Gastrocnemius medialis (tissue), 4 donors: Measurements from ENCODE around the gene TEX2. TPM values are rescaled to one million over a fixed set of nuclear protein-coding genes. Genes with fewer than 3 reads are reported as not detected.

ENCODE experiments used
- ATAC-seq, 2 donors: fragments of 150-250 bp; one replicate each; pipeline ENCODE4 v1.9.1; 2016
- DNase-seq, 2 donors: peaks; one replicate each; pipeline ENCODE4 v3.0.0-alpha.2; 2019
- H3K27ac ChIP-seq, 4 donors: fragments of 200-600 bp; sonication (generic); 1 replicate in 1 of 4; 2 replicates in 3 of 4; pipeline ENCODE4 v1.5.1; 2016 to 2018; ENCODE audit warnings: mild to moderate bottlenecking in 2 of 4, moderate library complexity in 1 of 4
- H3K27me3 ChIP-seq, 3 donors: fragments of 200-600 bp; sonication (generic) in 2 of 3; 1 replicate in 1 of 3; 2 replicates in 2 of 3; pipeline versions ENCODE4 v1.5.1 to v1.6.0; 2016 to 2019; ENCODE audit warnings: mild to moderate bottlenecking in 1 of 3, moderate library complexity in 1 of 3
- H3K36me3 ChIP-seq, 2 donors: fragments of 200-600 bp; sonication (generic) in 1 of 2; one replicate each; pipeline ENCODE4 v1.5.1; 2017 to 2018
- H3K4me1 ChIP-seq, 2 donors: fragments of 200-600 bp; sonication (generic) in 1 of 2; one replicate each; pipeline ENCODE4 v1.5.1; 2016 to 2017; ENCODE audit warnings: mild to moderate bottlenecking in 2 of 2
- H3K4me3 ChIP-seq, 4 donors: fragments of 200-600 bp; sonication (generic) in 3 of 4; 1 replicate in 1 of 4; 2 replicates in 3 of 4; pipeline ENCODE4 v1.5.1; 2016 to 2019; ENCODE audit warnings: mild to moderate bottlenecking in 2 of 4
- H3K9me3 ChIP-seq, 3 donors: fragments of 200-600 bp; sonication (generic) in 2 of 3; 1 replicate in 1 of 3; 2 replicates in 2 of 3; pipeline ENCODE4 v1.5.1; 2016 to 2019
- CTCF ChIP-seq, 5 experiments: fragments of 450-650 bp in 3 of 5; fragments of 200-600 bp in 2 of 5; sonication (generic) in 2 of 5; IDR thresholded peaks in 4 of 5; conservative IDR thresholded peaks in 1 of 5; 1 replicate in 4 of 5; 2 replicates in 1 of 5; pipeline ENCODE4 v1.5.1; 2016 to 2019; ENCODE audit warnings: antibody characterized with exemption in 5 of 5, mild to moderate bottlenecking in 3 of 5, moderate library complexity in 3 of 5
- POLR2A ChIP-seq, 2 donors: fragments of 450-650 bp; IDR thresholded peaks; one replicate each; pipeline ENCODE4 v1.6.1; 2017; ENCODE audit warnings: antibody characterized with exemption in 2 of 2, mild to moderate bottlenecking in 2 of 2, moderate library complexity in 2 of 2
- in situ Hi-C, 4 donors: fragments of 200-750 bp; cut with MboI; loops; one replicate each; pipeline versions ENCODE4 v1.15.0 to v1.8.0; 2017; ENCODE audit warnings: low sequenced_read_pairs in 4 of 4
- intact Hi-C: fragments of 100-400 bp; cut with DNase I; formaldehyde crosslinking; loops from one replicate; pipeline ENCODE4 v1.15.1; 2023; ENCODE audit warnings: low total_unique reads
- total RNA-seq, 4 donors: library from RNA; depleted of rRNA; stranded (reverse); fragments of >200 nt; gene quantifications; one replicate each; pipeline versions ENCODE4 v1.1.0 to v1.2.3, GENCODE V29; 2016

Gene TEX2
- total RNA-seq, 4 donors from 2014 or later, result 39.0 to 91.1 (median 77.4) TPM

GRCh38 chr17:64151016-64151368 lies 112.1 kb downstream of the TEX2 start:
- Histone ChIP-seq H3K36me3 (no peaks in the 10 kb centered on the region), H3K27me3 (no peaks in the 10 kb centered on the region), H3K4me3 (no peak overlapping the region), H3K4me1 (peaks cover 81 to 94% of the 10 kb centered on the region in 2 donors), H3K27ac (peak overlapping the region; percentile 98 to 99 (median 98)), H3K9me3 (no peaks in the 10 kb centered on the region)
- in situ Hi-C loops (no loop called here), intact Hi-C loops (no loop called here)
- DNase-seq (no peak), ATAC-seq (no peak)
- TF ChIP-seq POLR2A (IDR thresholded peaks at IDR 0.05), result peak in 1 of 2 donors; percentile 31
- no peak for TF ChIP-seq CTCF (IDR thresholded peaks at IDR 0.05 in 4 of 5, conservative IDR thresholded peaks at IDR 0.05 in 1 of 5)

- no peaks in the 10 kb centered on the region for H3K9me3 ChIP-seq
- no peaks in the 10 kb centered on the region for H3K36me3 ChIP-seq
- ATAC-seq, result peak; percentile 57 to 58
- H3K27ac ChIP-seq, result peak overlapping the region; percentile 98 to 99 (median 98)
- in situ Hi-C loops (no loop called here), intact Hi-C loops (no loop called here)
- peak; percentile 82 to 91 for DNase-seq
- no peak overlapping the region for H3K4me3 ChIP-seq
- no peak for TF ChIP-seq CTCF (IDR thresholded peaks at IDR 0.05 in 4 of 5, conservative IDR thresholded peaks at IDR 0.05 in 1 of 5)
- TF ChIP-seq POLR2A (IDR thresholded peaks at IDR 0.05), result no peak
- peaks cover 76 to 88% of the 10 kb centered on the region in 2 donors for H3K4me1 ChIP-seq
- H3K27me3 ChIP-seq, result no peaks in the 10 kb centered on the region
Observed at GRCh38 chr17:64150237-64151015, 112.6 kb downstream of the TEX2 start.

GRCh38 chr17:64149196-64149595 lies 113.9 kb downstream of the TEX2 start:
- Histone ChIP-seq H3K27me3 (no peaks in the 10 kb centered on the region), H3K4me1 (peaks cover 63 to 80% of the 10 kb centered on the region in 2 donors), H3K9me3 (no peaks in the 10 kb centered on the region), H3K36me3 (no peaks in the 10 kb centered on the region), H3K27ac (peak overlapping the region; percentile 98 to 99 (median 98)), H3K4me3 (no peak overlapping the region)
- in situ Hi-C loops (loop anchor here (5.0 to 25.0 kb wide), 5 partner anchors 126 to 237 kb away; partner anchors contain the start of genes CSHL1 (in 3 of the 4) and GH1 (in 3 of the 4)), intact Hi-C loops (loop anchor here (5.0 to 10.0 kb wide), 5 partner anchors 53 to 906 kb away; partner anchors contain the start of genes CEP95, DDX5 and GNA13)
- TF ChIP-seq CTCF (IDR thresholded peaks at IDR 0.05 in 4 of 5, conservative IDR thresholded peaks at IDR 0.05 in 1 of 5) (no peak), POLR2A (IDR thresholded peaks at IDR 0.05) (no peak)
- no peak for DNase-seq
- ATAC-seq, result no peak

GRCh38 chr17:64148699-64149098 lies 114.4 kb downstream of the TEX2 start:
- in situ Hi-C loops, result loop anchor here (5.0 to 25.0 kb wide), 5 partner anchors 126 to 236 kb away; partner anchors contain the start of genes CSHL1 (in 3 of the 4) and GH1 (in 3 of the 4)

More at GRCh38 chr17:64148699-64149098, 114.4 kb downstream of the TEX2 start:
- Histone ChIP-seq H3K27me3 (no peaks in the 10 kb centered on the region), H3K4me1 (peaks cover 58 to 75% of the 10 kb centered on the region in 2 donors), H3K4me3 (no peak overlapping the region), H3K27ac (peak overlapping the region; percentile 98 to 99 (median 98)), H3K36me3 (no peaks in the 10 kb centered on the region), H3K9me3 (no peaks in the 10 kb centered on the region)
- DNase-seq, result peak; percentile 73 to 91
- intact Hi-C loops, result loop anchor here (1.0 to 10.0 kb wide), 6 partner anchors 54 to 906 kb away; partner anchors contain the start of genes CEP95, DDX5 and GNA13
- ATAC-seq, result peak; percentile 28 to 55
- peak; percentile 44 to 64 (median 59) for TF ChIP-seq CTCF (IDR thresholded peaks at IDR 0.05 in 4 of 5, conservative IDR thresholded peaks at IDR 0.05 in 1 of 5)
- no peak for TF ChIP-seq POLR2A (IDR thresholded peaks at IDR 0.05)
